Progenitor cell of endocrine pancreas (in vitro differentiated cells): ENCODE data around the gene BPIFB4. TPM values are rescaled to one million over a fixed set of nuclear protein-coding genes. Genes with fewer than 3 reads are reported as not detected.

Experiments
- DNase-seq: peaks from one replicate; pipeline ENCODE4 v3.0.0; 2021; ENCODE audit warnings: low spot score; ENCODE audit not compliant: unreplicated experiment
- H3K27ac Mint-ChIP-seq: 2 replicates; pipeline ENCODE4 v1.8.0; 2021; ENCODE audit warnings: mild to moderate bottlenecking, moderate library complexity, mixed read lengths
- H3K27me3 Mint-ChIP-seq: 2 replicates; pipeline ENCODE4 v1.8.0; 2021; ENCODE audit warnings: mixed read lengths
- H3K36me3 Mint-ChIP-seq: 2 replicates; pipeline ENCODE4 v1.8.0; 2022; ENCODE audit warnings: mixed read lengths; ENCODE audit not compliant: insufficient read depth
- H3K4me1 Mint-ChIP-seq: 2 replicates; pipeline ENCODE4 v1.8.0; 2021; ENCODE audit warnings: low read depth, mixed read lengths
- H3K4me3 Mint-ChIP-seq: 2 replicates; pipeline ENCODE4 v1.8.0; 2021; ENCODE audit warnings: low read depth, mild to moderate bottlenecking, moderate library complexity, mixed read lengths
- H3K9me3 Mint-ChIP-seq: 2 replicates; pipeline ENCODE4 v1.8.0; 2021; ENCODE audit warnings: low read depth, mixed read lengths
- total RNA-seq: library from RNA; stranded (reverse); gene quantifications from 2 replicates; pipeline ENCODE4 v1.2.1, GENCODE V29; 2021
- TF ChIP-seq, protein P1 (sequence below): fragments of 200-600 bp; sonication (generic); IDR thresholded peaks from one replicate; pipeline ENCODE4 v1.5.0; 2021; ENCODE audit warnings: antibody characterized with exemption, mild to moderate bottlenecking; ENCODE audit not compliant: unreplicated experiment

BPIFB4 gene
- total RNA-seq, 1 donor from 2014 or later, result not detected

DNA sequence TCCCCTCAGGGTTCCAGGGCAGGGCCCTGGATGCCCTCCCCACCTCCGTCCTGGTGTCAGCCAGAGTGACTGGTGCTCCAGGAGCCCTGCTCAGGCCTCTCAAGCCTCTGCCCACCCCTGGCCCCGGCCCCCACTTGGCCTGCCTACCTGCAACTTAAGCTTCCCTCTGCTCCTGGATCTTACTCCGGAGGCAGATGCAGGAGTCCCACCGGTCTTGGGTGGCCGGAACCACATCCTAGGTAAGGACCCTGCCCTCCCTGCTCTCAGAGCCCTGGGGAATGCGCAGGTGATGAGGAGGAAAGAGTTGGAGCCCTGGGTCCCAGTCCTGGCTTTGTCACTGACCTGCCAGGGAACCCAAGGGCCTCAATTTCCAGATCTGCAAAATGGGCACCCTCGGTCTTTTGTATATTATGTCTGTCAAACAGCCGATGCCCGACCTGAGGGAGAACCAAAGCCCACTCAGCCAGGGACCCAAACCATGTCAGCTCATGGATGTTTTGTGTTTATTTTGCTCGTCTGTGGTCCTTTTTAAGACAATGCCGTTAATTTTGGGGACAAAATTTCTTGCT is 54.0 kb downstream of the BPIFB4 start:
- no peak for DNase-seq
- no peak overlapping the region for H3K4me3 Mint-ChIP-seq
- peaks cover 13% of the 10 kb centered on the region for H3K27me3 Mint-ChIP-seq
- H3K4me1 Mint-ChIP-seq, result no peaks in the 10 kb centered on the region
- H3K36me3 Mint-ChIP-seq, result no peaks in the 10 kb centered on the region
- peaks cover 4% of the 10 kb centered on the region for H3K9me3 Mint-ChIP-seq
- TF ChIP-seq, protein P1, sequence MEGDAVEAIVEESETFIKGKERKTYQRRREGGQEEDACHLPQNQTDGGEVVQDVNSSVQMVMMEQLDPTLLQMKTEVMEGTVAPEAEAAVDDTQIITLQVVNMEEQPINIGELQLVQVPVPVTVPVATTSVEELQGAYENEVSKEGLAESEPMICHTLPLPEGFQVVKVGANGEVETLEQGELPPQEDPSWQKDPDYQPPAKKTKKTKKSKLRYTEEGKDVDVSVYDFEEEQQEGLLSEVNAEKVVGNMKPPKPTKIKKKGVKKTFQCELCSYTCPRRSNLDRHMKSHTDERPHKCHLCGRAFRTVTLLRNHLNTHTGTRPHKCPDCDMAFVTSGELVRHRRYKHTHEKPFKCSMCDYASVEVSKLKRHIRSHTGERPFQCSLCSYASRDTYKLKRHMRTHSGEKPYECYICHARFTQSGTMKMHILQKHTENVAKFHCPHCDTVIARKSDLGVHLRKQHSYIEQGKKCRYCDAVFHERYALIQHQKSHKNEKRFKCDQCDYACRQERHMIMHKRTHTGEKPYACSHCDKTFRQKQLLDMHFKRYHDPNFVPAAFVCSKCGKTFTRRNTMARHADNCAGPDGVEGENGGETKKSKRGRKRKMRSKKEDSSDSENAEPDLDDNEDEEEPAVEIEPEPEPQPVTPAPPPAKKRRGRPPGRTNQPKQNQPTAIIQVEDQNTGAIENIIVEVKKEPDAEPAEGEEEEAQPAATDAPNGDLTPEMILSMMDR, result no peak
- H3K27ac Mint-ChIP-seq, result no peak overlapping the region

GRCh38 chr20:33137195-33137594 is 57.8 kb downstream of the BPIFB4 start:
- Mint-ChIP-seq H3K9me3 (no peaks in the 10 kb centered on the region), H3K27me3 (peaks cover 23% of the 10 kb centered on the region), H3K4me3 (no peak overlapping the region), H3K4me1 (no peaks in the 10 kb centered on the region), H3K27ac (no peak overlapping the region), H3K36me3 (no peaks in the 10 kb centered on the region)
- DNase-seq, result no peak
- TF ChIP-seq, protein P1, result no peak

- TF ChIP-seq, protein P1, result no peak
- H3K4me1 Mint-ChIP-seq, result no peaks in the 10 kb centered on the region
- DNase-seq, result no peak
- H3K36me3 Mint-ChIP-seq, result no peaks in the 10 kb centered on the region
- H3K4me3 Mint-ChIP-seq, result no peak overlapping the region
- no peak overlapping the region for H3K27ac Mint-ChIP-seq
- H3K9me3 Mint-ChIP-seq, result peaks cover 10% of the 10 kb centered on the region
- H3K27me3 Mint-ChIP-seq, result peaks cover 34% of the 10 kb centered on the region
These were observed 60.0 kb downstream of the BPIFB4 start for GRCh38 chr20:33139467-33139866.

GRCh38 chr20:33145521-33145920 is 66.1 kb downstream of the BPIFB4 start:
- Mint-ChIP-seq H3K27ac (no peak overlapping the region), H3K4me3 (no peak overlapping the region), H3K9me3 (peaks cover 10% of the 10 kb centered on the region), H3K36me3 (no peaks in the 10 kb centered on the region), H3K27me3 (peaks cover 55% of the 10 kb centered on the region), H3K4me1 (peaks cover 3% of the 10 kb centered on the region)
- DNase-seq, result no peak
- TF ChIP-seq, protein P1, result no peak

GRCh38 chr20:33147299-33147698 is 67.9 kb downstream of the BPIFB4 start:
- no peak for DNase-seq
- Mint-ChIP-seq H3K36me3 (no peaks in the 10 kb centered on the region), H3K4me3 (no peak overlapping the region), H3K27me3 (peaks cover 41% of the 10 kb centered on the region), H3K4me1 (peaks cover 14% of the 10 kb centered on the region), H3K27ac (no peak overlapping the region), H3K9me3 (peaks cover 10% of the 10 kb centered on the region)
- TF ChIP-seq, protein P1, result no peak
